ENCODE measurements around the gene TENM4.

TENM4 gene

DNA sequence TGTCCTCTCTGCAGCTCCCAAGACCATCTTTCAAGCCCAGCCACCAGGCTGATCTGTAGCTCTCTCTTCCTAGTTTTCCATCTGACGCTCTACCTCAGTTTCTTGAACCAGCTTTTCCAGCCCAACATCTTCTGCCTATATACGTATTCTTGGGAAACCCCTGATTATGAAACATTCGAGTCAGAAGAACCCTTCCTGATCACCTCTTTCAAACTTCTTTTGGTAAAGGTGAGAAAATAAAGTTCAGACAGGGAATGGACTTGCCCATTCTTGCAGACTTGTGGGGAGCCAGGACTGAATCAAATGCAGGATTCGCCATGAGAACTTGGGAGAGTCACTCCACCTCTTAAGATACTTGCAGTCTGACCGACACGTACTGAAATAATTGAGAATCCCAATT is 696.6 kb downstream of the TENM4 start:
- DNase-seq (ENCODE audit: low read depth): no peak

DNA sequence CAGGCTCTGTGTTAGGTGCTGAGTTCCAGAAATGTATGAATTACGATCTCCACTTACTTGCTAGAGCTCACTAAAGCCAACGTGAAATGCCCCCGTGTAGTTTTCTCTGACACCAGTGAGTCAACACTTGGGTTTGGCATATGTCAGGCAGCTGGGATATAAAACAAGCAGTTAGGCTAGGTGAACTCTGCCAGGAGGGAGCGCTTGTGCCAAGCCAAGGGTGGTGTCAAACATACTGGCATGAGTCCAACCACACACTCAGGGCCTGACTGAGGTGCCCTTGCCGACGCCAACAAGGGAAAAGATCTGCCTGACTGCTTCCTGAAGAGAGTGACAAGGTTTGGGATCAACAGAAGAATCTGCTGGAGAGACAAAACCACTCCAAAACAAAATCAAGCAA is 698.4 kb downstream of the TENM4 start:
- DNase-seq (ENCODE audit: low read depth): no peak

DNA sequence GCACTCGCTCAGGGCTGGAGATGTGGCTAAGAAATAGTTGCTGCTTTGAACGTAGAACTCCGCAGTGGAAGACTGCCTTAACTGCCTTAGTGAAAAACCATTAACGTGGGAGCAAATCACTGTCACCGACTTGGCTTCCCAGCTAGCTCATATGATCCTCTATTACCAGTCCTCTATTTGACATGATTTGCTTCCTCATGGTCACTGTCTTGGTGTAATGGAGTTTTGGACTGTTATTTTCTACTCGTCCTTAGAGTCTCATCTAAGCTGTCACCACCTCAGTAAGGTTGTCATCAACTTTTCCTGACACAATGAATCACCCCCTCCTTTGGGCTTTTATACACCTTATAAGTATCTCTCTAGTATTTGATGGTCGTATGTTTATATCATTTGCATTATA is 699.1 kb downstream of the TENM4 start:
- DNase-seq (ENCODE audit: low read depth): no peak

- DNase-seq (ENCODE audit: low read depth): no peak
Observed at GRCh38 chr11:78740199-78741071, 700.4 kb downstream of the TENM4 start.

- DNase-seq (ENCODE audit: low read depth): no peak
Observed at GRCh38 chr11:78737891-78738290, 702.9 kb downstream of the TENM4 start.

- DNase-seq (ENCODE audit: low read depth): no peak
Observed at GRCh38 chr11:78737301-78737700, 703.5 kb downstream of the TENM4 start.

- no peak for DNase-seq (ENCODE audit: low read depth)
Observed at GRCh38 chr11:78735711-78736110, 705.1 kb downstream of the TENM4 start.

GRCh38 chr11:78733031-78733430 is 707.8 kb downstream of the TENM4 start:
- DNase-seq (ENCODE audit: low read depth): no peak

- DNase-seq (ENCODE audit: low read depth): no peak
Observed at GRCh38 chr11:78732246-78732645, 708.6 kb downstream of the TENM4 start.

DNA sequence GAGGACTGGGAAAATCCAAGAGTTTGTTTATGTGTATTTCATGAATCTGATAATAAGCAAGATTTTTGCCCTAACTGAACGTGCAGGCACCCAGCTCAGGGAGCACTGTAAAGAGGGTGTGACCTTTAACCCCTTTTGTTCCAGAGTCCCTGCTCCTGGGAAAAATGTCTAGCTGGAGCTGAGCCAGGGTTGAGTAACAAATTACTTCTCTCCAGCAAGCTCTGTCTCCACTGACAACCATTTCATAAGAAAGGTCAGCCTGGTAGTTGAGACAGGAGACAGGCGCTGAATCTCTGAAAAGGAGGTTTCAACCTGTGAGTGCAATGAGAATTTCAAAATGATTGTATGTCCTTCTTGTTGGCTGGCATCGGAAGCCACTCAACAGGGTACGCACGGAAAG is 709.8 kb downstream of the TENM4 start:
- DNase-seq (ENCODE audit: low read depth): no peak

DNA sequence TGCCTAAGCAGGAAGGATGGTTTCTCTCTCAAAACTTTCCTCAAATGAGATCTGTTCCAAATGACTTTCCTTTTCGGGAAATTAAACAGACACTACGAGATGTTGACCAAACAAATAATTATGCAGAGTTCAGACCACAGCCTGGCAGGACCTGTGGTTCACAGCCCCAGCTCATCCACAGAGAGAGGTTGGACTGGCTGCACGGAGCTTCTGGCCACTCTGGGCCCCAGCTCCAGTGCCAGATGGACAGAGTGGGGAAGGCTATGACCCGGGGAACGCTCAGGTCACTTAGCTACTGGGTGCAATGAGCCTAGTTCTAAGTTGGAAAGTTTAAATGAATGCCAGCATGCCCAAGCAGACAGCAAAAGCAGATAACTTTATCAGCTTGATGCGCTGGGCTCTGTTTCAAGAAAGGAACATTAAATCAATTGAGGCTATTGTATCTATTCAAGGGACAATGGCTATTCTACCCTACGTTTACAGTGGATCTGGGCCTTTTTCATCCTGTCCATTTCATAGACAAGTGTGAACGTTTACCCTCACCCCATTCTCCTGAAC is 710.5 kb downstream of the TENM4 start:
- no peak for DNase-seq (ENCODE audit: low read depth)

- no peak for DNase-seq (ENCODE audit: low read depth)
Observed at GRCh38 chr11:78727816-78728215, 713.0 kb downstream of the TENM4 start.

GRCh38 chr11:78725200-78725599 is 715.6 kb downstream of the TENM4 start:
- DNase-seq (ENCODE audit: low read depth): no peak

DNA sequence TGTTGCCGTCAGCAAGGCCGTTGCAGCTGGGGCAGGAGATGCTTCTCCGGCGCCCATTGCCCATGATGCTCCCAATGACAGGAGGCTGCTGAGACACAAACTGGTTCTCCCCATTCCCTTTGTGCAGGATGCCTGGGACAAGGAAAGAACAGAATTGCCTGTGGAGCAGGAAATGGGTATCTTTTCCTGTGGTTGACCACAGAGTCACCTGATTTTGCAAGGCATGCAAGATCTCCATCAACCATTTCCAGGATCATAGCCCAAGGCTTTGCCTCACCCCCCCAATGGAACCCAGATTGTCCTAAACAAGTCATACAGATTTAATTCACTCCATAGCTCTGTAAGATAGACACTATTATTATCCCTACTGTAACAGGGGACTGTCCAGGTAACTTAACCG is 718.0 kb downstream of the TENM4 start:
- DNase-seq (ENCODE audit: low read depth): no peak

- no peak for DNase-seq (ENCODE audit: low read depth)
Observed at GRCh38 chr11:78720281-78720989, 720.4 kb downstream of the TENM4 start.

DNA sequence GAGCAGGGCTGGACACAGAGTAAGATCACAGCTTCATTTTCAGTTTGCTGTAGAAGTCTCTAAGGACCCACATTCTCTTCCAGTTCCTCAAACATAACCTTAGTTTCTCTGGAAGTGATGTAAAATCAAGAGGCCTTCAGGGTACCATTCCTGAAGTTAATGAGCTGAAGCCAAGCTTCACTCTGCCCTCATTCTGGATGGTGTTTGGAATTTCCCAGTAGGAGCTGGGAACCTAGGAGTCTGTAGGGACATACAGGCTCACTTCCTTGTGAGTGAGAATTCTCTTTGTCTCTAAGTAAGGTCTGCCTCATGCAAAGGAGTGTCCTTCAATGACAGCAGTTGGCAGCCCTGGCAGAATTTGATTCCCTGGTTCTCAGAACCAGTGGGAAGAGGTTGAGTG is 723.8 kb downstream of the TENM4 start:
- no peak for DNase-seq (ENCODE audit: low read depth)

GRCh38 chr11:78715639-78716311 is 725.1 kb downstream of the TENM4 start:
- no peak for DNase-seq (ENCODE audit: low read depth)

- no peak for DNase-seq (ENCODE audit: low read depth)
Observed at GRCh38 chr11:78714539-78714938, 726.3 kb downstream of the TENM4 start.

GRCh38 chr11:78711735-78712134 is 729.1 kb downstream of the TENM4 start:
- no peak for DNase-seq (ENCODE audit: low read depth)

- no peak for DNase-seq (ENCODE audit: low read depth)
Observed at GRCh38 chr11:78710417-78710816, 730.4 kb downstream of the TENM4 start.

GRCh38 chr11:78708388-78708787 is 732.4 kb downstream of the TENM4 start:
- DNase-seq (ENCODE audit: low read depth): no peak

- DNase-seq (ENCODE audit: low read depth): no peak
Observed at GRCh38 chr11:78706551-78706950, 734.3 kb downstream of the TENM4 start.

- DNase-seq (ENCODE audit: low read depth): no peak
Observed at GRCh38 chr11:78704811-78705210, 736.0 kb downstream of the TENM4 start.
